A549 treated with AZD2906 at 1 μM for 4 hours (cell line): Measurements from ENCODE around the gene HBG2. TPM values are rescaled to one million over a fixed set of nuclear protein-coding genes. Genes with fewer than 3 reads are reported as not detected.

Experiments
- total RNA-seq: library from RNA; stranded (reverse); fragments of 200-300 nt; extraction: Qiagen RNA extraction; gene quantifications from 5 replicates; pipeline ENCODE4 v1.2.3, GENCODE V29; 2022

Gene HBG2
- not detected in 5 replicates for total RNA-seq

DNA sequence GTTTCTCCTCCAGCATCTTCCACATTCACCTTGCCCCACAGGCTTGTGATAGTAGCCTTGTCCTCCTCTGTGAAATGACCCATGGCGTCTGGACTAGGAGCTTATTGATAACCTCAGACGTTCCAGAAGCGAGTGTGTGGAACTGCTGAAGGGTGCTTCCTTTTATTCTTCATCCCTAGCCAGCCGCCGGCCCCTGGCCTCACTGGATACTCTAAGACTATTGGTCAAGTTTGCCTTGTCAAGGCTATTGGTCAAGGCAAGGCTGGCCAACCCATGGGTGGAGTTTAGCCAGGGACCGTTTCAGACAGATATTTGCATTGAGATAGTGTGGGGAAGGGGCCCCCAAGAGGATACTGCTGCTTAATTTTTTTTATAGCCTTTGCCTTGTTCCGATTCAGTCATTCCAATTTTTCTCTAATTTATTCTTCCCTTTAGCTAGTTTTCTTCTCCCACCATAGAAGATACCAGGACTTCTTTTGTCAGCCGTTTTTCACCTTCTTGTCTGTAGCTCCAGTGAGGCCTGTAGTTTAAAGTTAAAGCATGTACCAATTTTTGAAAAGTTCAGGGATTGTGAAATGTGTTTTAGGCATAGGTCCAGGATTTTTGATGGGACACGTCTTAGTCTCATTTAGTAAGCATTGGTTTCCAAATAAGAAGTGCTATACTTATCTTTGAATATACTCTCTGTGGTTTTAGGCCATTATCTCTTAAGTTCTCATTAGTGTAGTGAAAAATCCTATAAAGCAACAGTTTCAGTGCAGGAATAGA is at the start of gene HBG2:
Gene HBG2, minus strand, starts transcription at position 136 of the 768 bp plus-strand sequence. Its CDS starts 53 bp downstream, at position 83.

DNA sequence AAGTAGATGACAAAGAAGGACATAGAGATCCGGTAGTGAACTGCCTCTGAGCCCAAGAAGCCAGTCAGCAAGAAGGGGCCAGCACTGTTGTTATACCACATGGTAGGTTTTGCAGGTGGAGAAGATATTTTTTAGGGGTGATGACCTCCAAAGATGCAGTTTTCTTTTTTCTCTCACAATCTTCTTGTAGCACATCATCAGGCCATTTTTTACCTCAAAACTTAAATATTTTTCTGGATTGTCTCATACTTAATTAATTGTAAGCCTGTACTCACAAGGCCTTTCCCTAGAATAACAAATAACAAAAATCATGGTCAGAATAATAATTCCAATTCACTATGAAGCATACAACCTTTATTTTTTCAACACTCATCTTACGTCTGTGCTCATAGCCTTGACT is 47.3 kb upstream of the HBG2 start, which contains the start of gene OR51B4:
Gene OR51B4, minus strand, starts transcription at position 101 of the 400 bp plus-strand sequence. Its CDS starts 0 bp downstream, at position 101.

DNA sequence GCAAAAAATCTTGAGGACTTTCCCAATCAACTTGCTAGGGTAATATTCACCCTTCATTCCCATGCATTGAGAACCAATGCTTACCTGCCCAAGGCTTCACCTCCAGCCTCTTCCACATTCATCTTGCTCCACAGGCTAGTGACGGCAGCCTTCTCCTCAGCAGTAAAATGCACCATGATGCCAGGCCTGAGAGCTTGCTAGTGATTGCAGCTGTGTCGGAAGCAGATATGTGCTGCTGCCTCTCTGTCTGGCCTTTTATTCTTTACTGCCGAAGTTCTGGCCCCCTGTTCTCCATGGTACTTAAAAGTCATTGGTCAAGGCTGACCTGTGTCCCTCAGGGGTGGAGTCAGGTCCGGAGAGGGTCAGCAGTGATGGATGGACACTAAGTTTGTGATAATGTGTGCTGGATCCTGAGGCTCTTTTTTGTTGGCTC is 15.2 kb upstream of the HBG2 start, which contains the start of gene HBE1:
Gene HBE1, minus strand, starts transcription at position 231 of the 433 bp plus-strand sequence. Its CDS starts 55 bp downstream, at position 176.

DNA sequence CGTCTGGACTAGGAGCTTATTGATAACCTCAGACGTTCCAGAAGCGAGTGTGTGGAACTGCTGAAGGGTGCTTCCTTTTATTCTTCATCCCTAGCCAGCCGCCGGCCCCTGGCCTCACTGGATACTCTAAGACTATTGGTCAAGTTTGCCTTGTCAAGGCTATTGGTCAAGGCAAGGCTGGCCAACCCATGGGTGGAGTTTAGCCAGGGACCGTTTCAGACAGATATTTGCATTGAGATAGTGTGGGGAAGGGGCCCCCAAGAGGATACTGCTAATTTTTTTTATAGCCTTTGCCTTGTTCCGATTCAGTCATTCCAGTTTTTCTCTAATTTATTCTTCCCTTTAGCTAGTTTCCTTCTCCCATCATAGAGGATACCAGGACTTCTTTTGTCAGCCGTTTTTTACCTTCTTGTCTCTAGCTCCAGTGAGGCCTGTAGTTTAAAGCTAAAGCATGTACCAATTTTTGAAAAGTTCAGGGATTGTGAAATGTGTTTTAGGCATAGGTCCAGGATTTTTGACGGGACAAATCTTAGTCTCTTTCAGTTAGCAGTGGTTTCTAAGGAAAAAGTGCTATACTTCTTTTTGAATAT is 4.7 kb downstream of the HBG2 start, which contains the start of gene HBG1:
Gene HBG1, minus strand, starts transcription at position 51 of the 590 bp plus-strand sequence. CDS start 53 bp downstream, outside the sequence.

DNA sequence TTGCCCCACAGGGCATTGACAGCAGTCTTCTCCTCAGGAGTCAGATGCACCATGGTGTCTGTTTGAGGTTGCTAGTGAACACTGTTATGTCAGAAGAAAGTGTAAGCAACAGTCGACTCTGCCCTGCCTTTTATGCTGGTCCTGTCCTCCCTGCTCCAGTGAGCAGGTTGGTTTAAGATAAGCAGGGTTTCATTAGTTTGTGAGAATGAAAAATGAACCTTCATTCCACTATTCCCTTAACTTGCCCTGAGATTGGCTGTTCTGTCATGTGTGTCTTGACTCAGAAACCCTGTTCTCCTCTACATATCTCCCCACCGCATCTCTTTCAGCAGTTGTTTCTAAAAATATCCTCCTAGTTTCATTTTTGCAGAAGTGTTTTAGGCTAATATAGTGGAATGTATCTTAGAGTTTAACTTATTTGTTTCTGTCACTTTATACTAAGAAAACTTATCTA is 20.2 kb downstream of the HBG2 start, which contains the start of gene HBD:
Gene HBD, minus strand, starts transcription at position 103 of the 454 bp plus-strand sequence. Its CDS starts 50 bp downstream, at position 53.

DNA sequence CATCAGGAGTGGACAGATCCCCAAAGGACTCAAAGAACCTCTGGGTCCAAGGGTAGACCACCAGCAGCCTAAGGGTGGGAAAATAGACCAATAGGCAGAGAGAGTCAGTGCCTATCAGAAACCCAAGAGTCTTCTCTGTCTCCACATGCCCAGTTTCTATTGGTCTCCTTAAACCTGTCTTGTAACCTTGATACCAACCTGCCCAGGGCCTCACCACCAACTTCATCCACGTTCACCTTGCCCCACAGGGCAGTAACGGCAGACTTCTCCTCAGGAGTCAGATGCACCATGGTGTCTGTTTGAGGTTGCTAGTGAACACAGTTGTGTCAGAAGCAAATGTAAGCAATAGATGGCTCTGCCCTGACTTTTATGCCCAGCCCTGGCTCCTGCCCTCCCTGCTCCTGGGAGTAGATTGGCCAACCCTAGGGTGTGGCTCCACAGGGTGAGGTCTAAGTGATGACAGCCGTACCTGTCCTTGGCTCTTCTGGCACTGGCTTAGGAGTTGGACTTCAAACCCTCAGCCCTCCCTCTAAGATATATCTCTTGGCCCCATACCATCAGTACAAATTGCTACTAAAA is 27.8 kb downstream of the HBG2 start, which contains the start of gene HBB:
Gene HBB, minus strand, starts transcription at position 340 of the 579 bp plus-strand sequence. Its CDS starts 50 bp downstream, at position 290.

Other genes with a start within 250 kb of the HBG2 start
- gene OR52J3, start 208.3 kb downstream of the HBG2 start, total RNA-seq, result not detected in 5 replicates
- gene OR52E2, start 195.2 kb downstream of the HBG2 start, total RNA-seq, result not detected in 5 replicates
- not detected in 5 replicates for gene OR52E1, start 185.2 kb downstream of the HBG2 start, total RNA-seq
- not detected in 5 replicates for gene OR52A5, start 116.4 kb downstream of the HBG2 start, total RNA-seq
- gene OR52A1, start 100.0 kb downstream of the HBG2 start, total RNA-seq, result not detected in 5 replicates
- not detected in 5 replicates for gene OR51V1, start 54.1 kb downstream of the HBG2 start, total RNA-seq
- 0.24 TPM in 1 of 5 replicates, not detected in the others for gene HBB, start 27.7 kb downstream of the HBG2 start, total RNA-seq
- gene HBD, start 20.3 kb downstream of the HBG2 start, total RNA-seq, result not detected in 5 replicates
- not detected in 5 replicates for gene HBG1, start 4.9 kb downstream of the HBG2 start, total RNA-seq
- 0.10 to 0.19 TPM (median 0.17 TPM) in 3 of 5 replicates, not detected in the others for gene HBE1, start 15.2 kb upstream of the HBG2 start, total RNA-seq
- gene OR51B4, start 47.2 kb upstream of the HBG2 start, total RNA-seq, result not detected in 5 replicates
- gene OR51B2, start 69.5 kb upstream of the HBG2 start, total RNA-seq, result not detected in 5 replicates
- not detected in 5 replicates for gene OR51B5, start 88.7 kb upstream of the HBG2 start, total RNA-seq
- not detected in 5 replicates for gene OR51B6, start 96.7 kb upstream of the HBG2 start, total RNA-seq
- gene OR51M1, start 129.0 kb upstream of the HBG2 start, total RNA-seq, result not detected in 5 replicates
- not detected in 5 replicates for gene OR51Q1, start 167.3 kb upstream of the HBG2 start, total RNA-seq
- not detected in 5 replicates for gene OR51I1, start 186.7 kb upstream of the HBG2 start, total RNA-seq
- gene OR51I2, start 194.5 kb upstream of the HBG2 start, total RNA-seq, result not detected in 5 replicates
- gene OR52D1, start 233.9 kb upstream of the HBG2 start, total RNA-seq, result not detected in 5 replicates